SK-N-SH (cell line): ENCODE results near the gene ARID1B. TPM values are rescaled to one million over a fixed set of nuclear protein-coding genes. Genes with fewer than 3 reads are reported as not detected.

ENCODE experiments used
- CTCF ChIA-PET: fragments of 300-600, 350-600 bp; formaldehyde crosslinking; extraction: SDS; loops from one replicate; lab custom pipeline; 2021; lab: Yijun Ruan, JAX
- POLR2A ChIA-PET: fragments of 350-600 bp; sonication (Branson Sonifier 250); formaldehyde crosslinking; extraction: SDS; loops from one replicate; lab custom pipeline; 2020; ENCODE audit warnings: antibody characterized with exemption, inconsistent platforms; lab: Yijun Ruan, JAX
- DNase-seq: peaks from one replicate; pipeline ENCODE4 v3.0.0; 2012
- H2AFZ ChIP-seq: fragments of 200-600 bp; sonication (generic); 2 replicates; pipeline ENCODE4 v1.8.1; 2016; ENCODE audit warnings: antibody characterized with exemption, mild to moderate bottlenecking, low read depth
- H3F3A ChIP-seq: fragments of 200-600 bp; sonication (generic); replicated peaks from 2 replicates; pipeline ENCODE3; 2016; ENCODE audit warnings: antibody characterized with exemption, mild to moderate bottlenecking; ENCODE audit not compliant: insufficient read depth
- H3K27ac ChIP-seq, 2 experiments: fragments of 200-500 bp in 1 of 2; fragments of 200-600 bp in 1 of 2; sonication (Bioruptor generic) in 1 of 2; sonication (generic), shearing (Covaris generic) in 1 of 2; 2 replicates each; pipeline versions ENCODE4 v1.5.1 to v1.6.1; 2014 to 2016; ENCODE audit warnings: low read depth in 2 of 2, inconsistent platforms in 1 of 2, low read length in 1 of 2, mild to moderate bottlenecking in 1 of 2, mixed read lengths in 1 of 2
- H3K27me3 ChIP-seq: fragments of 200-600 bp; sonication (generic), shearing (Covaris generic); 2 replicates; pipeline ENCODE4 v1.6.1; 2016; ENCODE audit warnings: mixed run types; ENCODE audit not compliant: insufficient read depth
- H3K36me3 ChIP-seq, 2 experiments: fragments of 200-500 bp in 1 of 2; fragments of 200-600 bp in 1 of 2; sonication (Bioruptor generic) in 1 of 2; sonication (generic) in 1 of 2; replicated peaks in 1 of 2; 2 replicates each; pipeline versions ENCODE3 to v1.5.1; 2014 to 2016; ENCODE audit warnings: low read length in 1 of 2, mild to moderate bottlenecking in 1 of 2; ENCODE audit not compliant: insufficient read depth in 2 of 2, control insufficient read depth in 1 of 2
- H3K4me1 ChIP-seq, 2 experiments: fragments of 200-500 bp in 1 of 2; fragments of 200-600 bp in 1 of 2; sonication (Bioruptor generic) in 1 of 2; sonication (generic), shearing (Covaris generic) in 1 of 2; 2 replicates each; pipeline versions ENCODE4 v1.5.1 to v1.6.1; 2014 to 2016; ENCODE audit warnings: low read depth in 1 of 2, low read length in 1 of 2, mixed run types in 1 of 2; ENCODE audit not compliant: insufficient read depth in 2 of 2, control insufficient read depth in 1 of 2
- H3K4me2 ChIP-seq: fragments of 200-600 bp; sonication (generic), shearing (Covaris generic); 2 replicates; pipeline ENCODE4 v1.6.1; 2017; ENCODE audit warnings: mixed run types
- H3K4me3 ChIP-seq, 2 experiments: fragments of 200-500 bp in 1 of 2; fragments of 200-600 bp in 1 of 2; sonication (Bioruptor generic) in 1 of 2; sonication (generic), shearing (Covaris generic) in 1 of 2; 2 replicates each; pipeline versions ENCODE4 v1.5.1 to v1.8.1; 2014 to 2016; ENCODE audit warnings: low read depth in 2 of 2, inconsistent platforms in 1 of 2, low read length in 1 of 2, mild to moderate bottlenecking in 1 of 2, mixed read lengths in 1 of 2, moderate library complexity in 1 of 2
- H3K79me2 ChIP-seq: fragments of 200-600 bp; sonication (generic); 2 replicates; pipeline ENCODE4 v1.8.1; 2017; ENCODE audit warnings: mild to moderate bottlenecking; ENCODE audit not compliant: insufficient read depth
- H3K9ac ChIP-seq: fragments of 200-600 bp; sonication (generic); 2 replicates; pipeline ENCODE4 v1.6.1; 2017; ENCODE audit warnings: mixed run types
- H3K9me2 ChIP-seq: fragments of 200-600 bp; sonication (generic); 2 replicates; pipeline ENCODE4 v1.6.1; 2017; ENCODE audit warnings: mixed run types
- H3K9me3 ChIP-seq: fragments of 200-600 bp; sonication (generic); 2 replicates; pipeline ENCODE4 v1.6.1; 2017; ENCODE audit warnings: mixed run types, mild to moderate bottlenecking, moderate library complexity
- H4K20me1 ChIP-seq: fragments of 200-600 bp; sonication (generic); 2 replicates; pipeline ENCODE4 v1.6.1; 2017; ENCODE audit warnings: mild to moderate bottlenecking, mixed run types; ENCODE audit not compliant: insufficient read depth
- CHD2 ChIP-seq: fragments of 150-350 bp; IDR thresholded peaks from 2 replicates; pipeline ENCODE4 v1.6.1; 2018; ENCODE audit warnings: low read length; ENCODE audit not compliant: partially characterized antibody
- ELF1 ChIP-seq: IDR thresholded peaks from 2 replicates; pipeline ENCODE4 v1.4.0; 2012
- EP300 ChIP-seq, 2 experiments: IDR thresholded peaks; 2 replicates each; pipeline versions ENCODE4 v1.4.0 to v1.6.1; 2012; ENCODE audit warnings: borderline replicate concordance in 1 of 2, low read depth in 1 of 2, low read length in 1 of 2
- EZH2phosphoT487 ChIP-seq: fragments of 200-600 bp; sonication (generic); IDR thresholded peaks from 2 replicates; pipeline ENCODE4 v1.6.1; 2017; ENCODE audit warnings: low read depth, mixed run types, mild to moderate bottlenecking, antibody characterized with exemption, moderate library complexity, borderline replicate concordance
- FOSL2 ChIP-seq: IDR thresholded peaks from 2 replicates; pipeline ENCODE4 v1.4.0; 2012; ENCODE audit warnings: low read depth, mild to moderate bottlenecking, moderate library complexity, borderline replicate concordance
- FOXJ3 ChIP-seq: sonication (generic); formaldehyde crosslinking; IDR thresholded peaks from 2 replicates; pipeline ENCODE4 v1.5.1; 2020; ENCODE audit warnings: mild to moderate bottlenecking, missing genetic modification reagents
- GABPA ChIP-seq: IDR thresholded peaks from 2 replicates; pipeline ENCODE4 v1.4.0; 2012; ENCODE audit warnings: low read depth, mild to moderate bottlenecking
- GATA2 ChIP-seq: sonication (generic); formaldehyde crosslinking; IDR thresholded peaks from 2 replicates; pipeline ENCODE4 v1.5.0; 2020; ENCODE audit warnings: mild to moderate bottlenecking, missing genetic modification reagents
- JUND ChIP-seq: IDR thresholded peaks from 2 replicates; pipeline ENCODE4 v1.4.0; 2012
- MAX ChIP-seq: IDR thresholded peaks from 2 replicates; pipeline ENCODE4 v1.4.0; 2012; ENCODE audit warnings: low read depth
- MEF2A ChIP-seq: IDR thresholded peaks from 2 replicates; pipeline ENCODE4 v1.4.0; 2012; ENCODE audit warnings: low read depth, borderline replicate concordance
- MXI1 ChIP-seq: IDR thresholded peaks from 2 replicates; pipeline ENCODE4 v1.6.1; 2012; ENCODE audit warnings: mild to moderate bottlenecking, low read depth, low read length, improper control_type of control experiment
- NFIC ChIP-seq: IDR thresholded peaks from 2 replicates; pipeline ENCODE4 v1.4.0; 2012; ENCODE audit warnings: borderline replicate concordance
- NRF1 ChIP-seq: IDR thresholded peaks from 2 replicates; pipeline ENCODE4 v1.6.1; 2012; ENCODE audit warnings: low read depth, mild to moderate bottlenecking, low read length
- PBX3 ChIP-seq: IDR thresholded peaks from 2 replicates; pipeline ENCODE4; 2012
- POLR2AphosphoS5 ChIP-seq: IDR thresholded peaks from 2 replicates; pipeline ENCODE4 v1.6.1; 2012; ENCODE audit warnings: low read depth, low read length
- RCOR1 ChIP-seq: fragments of 150-350 bp; IDR thresholded peaks from 2 replicates; pipeline ENCODE4 v1.6.1; 2017; ENCODE audit warnings: antibody characterized with exemption, low read length
- RXRA ChIP-seq: IDR thresholded peaks from 2 replicates; pipeline ENCODE4 v1.4.0; 2012; ENCODE audit warnings: low read depth, mild to moderate bottlenecking, borderline replicate concordance
- SIN3A ChIP-seq: IDR thresholded peaks from 2 replicates; pipeline ENCODE4 v1.6.1; 2012; ENCODE audit warnings: low read depth, mild to moderate bottlenecking, low read length, moderate library complexity, borderline replicate concordance
- TAF1 ChIP-seq: IDR thresholded peaks from 2 replicates; pipeline ENCODE4 v1.6.1; 2012; ENCODE audit warnings: low read depth, mild to moderate bottlenecking, low read length, moderate library complexity, borderline replicate concordance
- TCF12 ChIP-seq: IDR thresholded peaks from 2 replicates; pipeline ENCODE4 v1.4.0; 2012
- TEAD4 ChIP-seq: IDR thresholded peaks from 2 replicates; pipeline ENCODE4 v1.4.0; 2012; ENCODE audit warnings: mild to moderate bottlenecking, borderline replicate concordance; ENCODE audit not compliant: insufficient read depth
- USF2 ChIP-seq: fragments of 150-350 bp; IDR thresholded peaks from 2 replicates; pipeline ENCODE4 v1.6.1; 2017; ENCODE audit warnings: antibody characterized with exemption, low read length, low read depth, borderline replicate concordance
- YY1 ChIP-seq: IDR thresholded peaks from 2 replicates; pipeline ENCODE4 v1.4.0; 2012; ENCODE audit warnings: low read depth, mild to moderate bottlenecking
- WGBS: methylation state at CpG from one replicate; pipeline ENCODE4 v1.1.6; 2017; ENCODE audit warnings: low lambda C conversion rate; 5-methylcytosine and 5-hydroxymethylcytosine counted together
- polyA plus RNA-seq, 3 experiments: library from polyadenylated mRNA; depleted of rRNA; stranded (reverse); fragments of >200 nt; gene quantifications; 2 replicates each; pipeline ENCODE4 v1.2.3, GENCODE V29; 2012
- TF ChIP-seq, protein P1 (sequence below): fragments of 150-350 bp; IDR thresholded peaks from 2 replicates; pipeline ENCODE4 v1.6.1; 2016; ENCODE audit warnings: mild to moderate bottlenecking, low read depth, low read length
- TF ChIP-seq, protein P2 (sequence below): IDR thresholded peaks from 2 replicates; pipeline ENCODE4 v1.4.0; 2012; ENCODE audit warnings: low read depth, borderline replicate concordance

ARID1B gene
- polyA plus RNA-seq, 1 of the 3 experiments (the other 2 are of a cell fraction): 13.6 TPM

DNA sequence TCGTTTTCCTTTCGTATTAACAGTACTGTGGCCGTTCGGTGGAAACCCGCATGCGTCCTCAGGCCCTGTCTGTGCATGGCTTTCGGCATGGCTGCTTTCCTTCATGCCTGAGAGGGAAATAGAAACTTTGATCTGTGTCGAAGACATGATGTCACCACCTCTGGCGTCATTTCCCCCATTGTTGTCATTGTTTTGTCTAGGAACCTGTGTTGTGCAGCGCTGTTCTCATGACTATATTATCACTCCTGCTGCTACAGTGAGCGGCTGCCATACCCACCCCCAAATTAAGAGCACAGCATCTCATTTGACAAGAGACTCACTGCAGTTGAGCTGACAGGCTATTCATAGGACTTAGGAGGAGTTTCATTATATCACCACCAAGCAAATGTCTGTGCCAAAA lies 373.9 kb downstream of the ARID1B start (continued):
- TF ChIP-seq FOXJ3 (no peak), PBX3 (no peak)
- TF ChIP-seq, all 33 proteins: peak for 0

DNA sequence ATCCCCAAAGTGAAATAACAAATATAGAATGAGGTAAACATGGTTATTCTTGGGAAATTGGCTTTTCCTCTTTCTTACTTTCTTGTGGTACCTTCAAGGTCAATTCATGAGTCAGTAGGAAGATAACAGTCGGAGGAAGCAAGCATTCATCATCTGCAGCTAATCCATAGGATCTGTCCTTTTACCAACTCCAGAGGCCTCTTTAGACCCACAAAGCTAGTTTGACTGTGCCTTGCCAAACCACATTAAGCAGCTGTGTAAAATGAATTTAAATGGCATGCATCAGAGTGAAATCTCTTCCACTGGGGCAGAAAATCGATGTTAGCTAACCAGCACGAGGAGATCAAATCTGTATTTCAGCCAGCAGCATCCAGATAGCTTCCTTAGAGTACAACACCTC lies 374.8 kb downstream of the ARID1B start:
- H3K27ac ChIP-seq: peak overlapping the region; percentile 84 to 99
- H2AFZ ChIP-seq: no peak overlapping the region
- H3K79me2 ChIP-seq: peaks cover 15% of the 10 kb centered on the region; the same call in 1 of the 2 replicates
- peaks cover 27% of the 10 kb centered on the region for H3F3A ChIP-seq
- H3K9me3 ChIP-seq: no peaks in the 10 kb centered on the region
- peaks cover 28 to 56% of the 10 kb centered on the region in 2 experiments for H3K4me1 ChIP-seq
- H3K4me2 ChIP-seq: peak overlapping the region; percentile 17; the same call in 1 of the 2 replicates
- no peaks in the 10 kb centered on the region for H4K20me1 ChIP-seq
- WGBS: 13% methylated on average over 3 of the region's 3 CpGs
- no peak overlapping the region for H3K4me3 ChIP-seq
- H3K9me2 ChIP-seq: no peaks in the 10 kb centered on the region
- peaks cover 3 to 4% of the 10 kb centered on the region in 2 experiments for H3K36me3 ChIP-seq
- CTCF ChIA-PET: interaction anchor here (0.6 to 1.5 kb wide), 5 partner anchors 90 to 198 kb away, joined by 3 to 4 read pairs (median 3); no protein-coding TSS in a partner anchor
- peak; percentile 57 for DNase-seq
- POLR2A ChIA-PET: interaction anchor here (1.3 kb wide), 1 partner anchor 10 kb away, joined by 3 read pairs; no protein-coding TSS in a partner anchor
- H3K9ac ChIP-seq: peak overlapping the region; percentile 9; the same call in 1 of the 2 replicates
- H3K27me3 ChIP-seq: no peaks in the 10 kb centered on the region
- TF ChIP-seq GATA2 (CRISPR knock-in tag): peak; percentile 68; the same call in 1 of the 2 replicates
- peak; percentile 98 for TF ChIP-seq TCF12
- TF ChIP-seq MEF2A: no peak
- no peak for TF ChIP-seq ELF1
- TF ChIP-seq EP300 (IDR thresholded peaks at IDR 0.05; ENCODE audit: borderline replicate concordance in 1 of 2, low read depth in 1 of 2, low read length in 1 of 2): peak; percentile 88 to 90
- TF ChIP-seq NFIC: peak; percentile 96
- no peak for TF ChIP-seq EZH2phosphoT487
- TF ChIP-seq MXI1: peak; percentile 82
- peak; percentile 93 for TF ChIP-seq PBX3
- TF ChIP-seq RCOR1: peak; percentile 66; the same call in 1 of the 2 replicates
- no peak for TF ChIP-seq TAF1
- peak; percentile 89 for TF ChIP-seq TEAD4
- TF ChIP-seq CHD2: no peak
- TF ChIP-seq, protein P1, sequence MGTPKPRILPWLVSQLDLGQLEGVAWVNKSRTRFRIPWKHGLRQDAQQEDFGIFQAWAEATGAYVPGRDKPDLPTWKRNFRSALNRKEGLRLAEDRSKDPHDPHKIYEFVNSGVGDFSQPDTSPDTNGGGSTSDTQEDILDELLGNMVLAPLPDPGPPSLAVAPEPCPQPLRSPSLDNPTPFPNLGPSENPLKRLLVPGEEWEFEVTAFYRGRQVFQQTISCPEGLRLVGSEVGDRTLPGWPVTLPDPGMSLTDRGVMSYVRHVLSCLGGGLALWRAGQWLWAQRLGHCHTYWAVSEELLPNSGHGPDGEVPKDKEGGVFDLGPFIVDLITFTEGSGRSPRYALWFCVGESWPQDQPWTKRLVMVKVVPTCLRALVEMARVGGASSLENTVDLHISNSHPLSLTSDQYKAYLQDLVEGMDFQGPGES: no peak
- no peak for TF ChIP-seq NRF1
- TF ChIP-seq YY1: peak; percentile 34; the same call in 1 of the 2 replicates
- peak; percentile 84 for TF ChIP-seq RXRA
- no peak for TF ChIP-seq FOXJ3
- TF ChIP-seq POLR2AphosphoS5: peak; percentile 52; the same call in 1 of the 2 replicates
- TF ChIP-seq MAX: peak; percentile 75
- TF ChIP-seq, protein P2, sequence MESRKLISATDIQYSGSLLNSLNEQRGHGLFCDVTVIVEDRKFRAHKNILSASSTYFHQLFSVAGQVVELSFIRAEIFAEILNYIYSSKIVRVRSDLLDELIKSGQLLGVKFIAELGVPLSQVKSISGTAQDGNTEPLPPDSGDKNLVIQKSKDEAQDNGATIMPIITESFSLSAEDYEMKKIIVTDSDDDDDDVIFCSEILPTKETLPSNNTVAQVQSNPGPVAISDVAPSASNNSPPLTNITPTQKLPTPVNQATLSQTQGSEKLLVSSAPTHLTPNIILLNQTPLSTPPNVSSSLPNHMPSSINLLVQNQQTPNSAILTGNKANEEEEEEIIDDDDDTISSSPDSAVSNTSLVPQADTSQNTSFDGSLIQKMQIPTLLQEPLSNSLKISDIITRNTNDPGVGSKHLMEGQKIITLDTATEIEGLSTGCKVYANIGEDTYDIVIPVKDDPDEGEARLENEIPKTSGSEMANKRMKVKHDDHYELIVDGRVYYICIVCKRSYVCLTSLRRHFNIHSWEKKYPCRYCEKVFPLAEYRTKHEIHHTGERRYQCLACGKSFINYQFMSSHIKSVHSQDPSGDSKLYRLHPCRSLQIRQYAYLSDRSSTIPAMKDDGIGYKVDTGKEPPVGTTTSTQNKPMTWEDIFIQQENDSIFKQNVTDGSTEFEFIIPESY: peak; percentile 76
- TF ChIP-seq JUND: peak; percentile 89
- no peak for TF ChIP-seq USF2
- TF ChIP-seq FOSL2: peak; percentile 61; the same call in 1 of the 2 replicates
- peak; percentile 79; the same call in 1 of the 2 replicates for TF ChIP-seq SIN3A
- no peak for TF ChIP-seq GABPA
